HEK293 (cell line): Measurements from ENCODE around the gene ZAR1.

Experiments
- CTCF ChIA-PET: fragments of 350-600 bp; formaldehyde crosslinking; extraction: SDS; loops from one replicate; lab custom pipeline; 2021; ENCODE audit warnings: antibody characterized with exemption; lab: Yijun Ruan, JAX
- POLR2A ChIA-PET: fragments of 300-600 bp; formaldehyde crosslinking; extraction: SDS; loops from one replicate; lab custom pipeline; 2020; ENCODE audit warnings: antibody characterized with exemption, inconsistent platforms; lab: Yijun Ruan, JAX
- H3K27ac ChIP-seq: fragments of 200-500 bp; sonication (Bioruptor generic); 2 replicates; pipeline ENCODE4 v1.5.1; 2014; ENCODE audit warnings: low read depth, low read length, control low read depth, inconsistent platforms; ENCODE audit errors: extremely low read depth
- H3K36me3 ChIP-seq, 2 experiments: fragments of 200-500 bp in 1 of 2; sonication (Bioruptor generic) in 1 of 2; 1 replicate in 1 of 2; 2 replicates in 1 of 2; pipeline ENCODE4 v1.5.1; 2014 to 2017; ENCODE audit warnings: inconsistent platforms in 2 of 2, low read length in 2 of 2; ENCODE audit not compliant: control insufficient read depth in 2 of 2, insufficient read depth in 1 of 2
- H3K4me1 ChIP-seq: fragments of 200-500 bp; sonication (Bioruptor generic); 2 replicates; pipeline ENCODE4 v1.5.1; 2014; ENCODE audit warnings: mild to moderate bottlenecking, low read length, inconsistent platforms; ENCODE audit not compliant: control insufficient read depth, insufficient read depth
- H3K4me3 ChIP-seq: 2 replicates; pipeline ENCODE4 v1.5.1; 2011; ENCODE audit warnings: low read depth, mild to moderate bottlenecking, control low read depth, low read length, moderate library complexity
- H3K9me3 ChIP-seq: fragments of 200-500 bp; sonication (Bioruptor generic); 2 replicates; pipeline ENCODE4 v1.5.1; 2014; ENCODE audit warnings: low read depth, low read length, inconsistent platforms; ENCODE audit not compliant: control insufficient read depth, insufficient read depth
- ATF2 ChIP-seq: fragments of 450-650 bp; formaldehyde crosslinking; IDR thresholded peaks from 2 replicates; pipeline ENCODE4 v1.5.1; 2016; ENCODE audit warnings: missing biosample characterization, missing genetic modification characterization, low read depth
- BCL11B ChIP-seq: fragments of 450-650 bp; formaldehyde crosslinking; IDR thresholded peaks from 2 replicates; pipeline ENCODE4 v1.5.1; 2016; ENCODE audit warnings: low read depth, missing biosample characterization, missing genetic modification characterization
- EGR2 ChIP-seq: fragments of 450-650 bp; formaldehyde crosslinking; IDR thresholded peaks from 2 replicates; pipeline ENCODE4 v1.5.1; 2016; ENCODE audit warnings: low read depth, missing biosample characterization, missing genetic modification characterization
- GLI4 ChIP-seq: fragments of 450-650 bp; formaldehyde crosslinking; IDR thresholded peaks from 2 replicates; pipeline ENCODE4 v1.5.1; 2016; ENCODE audit warnings: missing biosample characterization, missing genetic modification characterization
- MEIS1 ChIP-seq: sonication (generic); formaldehyde crosslinking; IDR thresholded peaks from 2 replicates; pipeline ENCODE4 v1.8.1; 2022; ENCODE audit warnings: missing genetic modification reagents, mild to moderate bottlenecking, borderline replicate concordance
- OSR2 ChIP-seq: fragments of 450-650 bp; formaldehyde crosslinking; IDR thresholded peaks from 2 replicates; pipeline ENCODE4 v1.5.1; 2016; ENCODE audit warnings: missing biosample characterization, missing genetic modification characterization
- REPIN1 ChIP-seq: fragments of 450-650 bp; formaldehyde crosslinking; IDR thresholded peaks from 2 replicates; pipeline ENCODE4 v1.5.1; 2017; ENCODE audit warnings: missing biosample characterization, missing genetic modification characterization, low read depth
- ZBTB1 ChIP-seq: fragments of 450-650 bp; formaldehyde crosslinking; IDR thresholded peaks from 2 replicates; pipeline ENCODE4 v1.5.1; 2016; ENCODE audit warnings: missing biosample characterization, missing genetic modification characterization
- ZBTB8A ChIP-seq: fragments of 450-650 bp; formaldehyde crosslinking; IDR thresholded peaks from 2 replicates; pipeline ENCODE4 v1.5.1; 2016; ENCODE audit warnings: missing biosample characterization, missing genetic modification characterization
- ZNF169 ChIP-seq: fragments of 450-650 bp; formaldehyde crosslinking; IDR thresholded peaks from 2 replicates; pipeline ENCODE4 v1.5.1; 2016; ENCODE audit warnings: missing biosample characterization, missing genetic modification characterization
- ZNF174 ChIP-seq: fragments of 450-650 bp; formaldehyde crosslinking; IDR thresholded peaks from 2 replicates; pipeline ENCODE4 v1.5.0; 2017; ENCODE audit warnings: missing biosample characterization, mild to moderate bottlenecking, missing genetic modification characterization
- ZNF18 ChIP-seq: fragments of 450-650 bp; formaldehyde crosslinking; IDR thresholded peaks from 2 replicates; pipeline ENCODE4 v1.5.1; 2016; ENCODE audit warnings: missing biosample characterization, missing genetic modification characterization
- ZNF202 ChIP-seq: fragments of 450-650 bp; formaldehyde crosslinking; IDR thresholded peaks from 2 replicates; pipeline ENCODE4 v1.5.1; 2016; ENCODE audit warnings: missing biosample characterization, missing genetic modification characterization, borderline replicate concordance
- ZNF292 ChIP-seq: fragments of 450-650 bp; formaldehyde crosslinking; IDR thresholded peaks from 2 replicates; pipeline ENCODE4 v1.5.1; 2016; ENCODE audit warnings: low read depth, missing biosample characterization, missing genetic modification characterization, borderline replicate concordance
- ZNF585B ChIP-seq: fragments of 450-650 bp; formaldehyde crosslinking; IDR thresholded peaks from 2 replicates; pipeline ENCODE4 v1.5.1; 2016; ENCODE audit warnings: missing biosample characterization, missing genetic modification characterization
- ZNF600 ChIP-seq: fragments of 450-650 bp; formaldehyde crosslinking; IDR thresholded peaks from 2 replicates; pipeline ENCODE4 v1.5.1; 2016; ENCODE audit warnings: missing biosample characterization, missing genetic modification characterization
- ZNF658 ChIP-seq: fragments of 450-650 bp; formaldehyde crosslinking; IDR thresholded peaks from 2 replicates; pipeline ENCODE4; 2016; ENCODE audit warnings: missing biosample characterization, missing genetic modification characterization
- ZNF768 ChIP-seq: fragments of 450-650 bp; formaldehyde crosslinking; IDR thresholded peaks from 2 replicates; pipeline ENCODE4 v1.5.1; 2018; ENCODE audit warnings: missing biosample characterization, mild to moderate bottlenecking, missing genetic modification characterization
- ZXDB ChIP-seq: fragments of 450-650 bp; formaldehyde crosslinking; IDR thresholded peaks from 2 replicates; pipeline ENCODE4 v1.5.1; 2016; ENCODE audit warnings: missing biosample characterization, missing genetic modification characterization
- TF ChIP-seq, protein P1 (sequence below): fragments of 450-650 bp; formaldehyde crosslinking; IDR thresholded peaks from 2 replicates; pipeline ENCODE4 v1.5.1; 2016; ENCODE audit warnings: missing biosample characterization, missing genetic modification characterization
- TF ChIP-seq, protein P2 (sequence below): fragments of 450-650 bp; formaldehyde crosslinking; IDR thresholded peaks from 2 replicates; pipeline ENCODE4 v1.5.1; 2017; ENCODE audit warnings: missing biosample characterization, missing genetic modification characterization
- TF ChIP-seq, protein P3 (sequence below): fragments of 450-650 bp; formaldehyde crosslinking; IDR thresholded peaks from 2 replicates; pipeline ENCODE4 v1.5.1; 2017; ENCODE audit warnings: missing biosample characterization, missing genetic modification characterization

Gene ZAR1

GRCh38 chr4:48518143-48518542 lies 28.1 kb downstream of the ZAR1 start (continued):
- no peak for TF ChIP-seq ZNF174
- TF ChIP-seq, protein P1, sequence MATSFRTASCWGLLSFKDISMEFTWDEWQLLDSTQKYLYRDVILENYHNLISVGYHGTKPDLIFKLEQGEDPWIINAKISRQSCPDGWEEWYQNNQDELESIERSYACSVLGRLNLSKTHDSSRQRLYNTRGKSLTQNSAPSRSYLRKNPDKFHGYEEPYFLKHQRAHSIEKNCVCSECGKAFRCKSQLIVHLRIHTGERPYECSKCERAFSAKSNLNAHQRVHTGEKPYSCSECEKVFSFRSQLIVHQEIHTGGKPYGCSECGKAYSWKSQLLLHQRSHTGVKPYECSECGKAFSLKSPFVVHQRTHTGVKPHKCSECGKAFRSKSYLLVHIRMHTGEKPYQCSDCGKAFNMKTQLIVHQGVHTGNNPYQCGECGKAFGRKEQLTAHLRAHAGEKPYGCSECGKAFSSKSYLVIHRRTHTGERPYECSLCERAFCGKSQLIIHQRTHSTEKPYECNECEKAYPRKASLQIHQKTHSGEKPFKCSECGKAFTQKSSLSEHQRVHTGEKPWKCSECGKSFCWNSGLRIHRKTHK (tag by site-specific recombination) = no peak
- no peak for TF ChIP-seq ZNF768 (tag by site-specific recombination)
- TF ChIP-seq MEIS1 (CRISPR knock-in tag) = no peak
- no peak for TF ChIP-seq BCL11B

DNA sequence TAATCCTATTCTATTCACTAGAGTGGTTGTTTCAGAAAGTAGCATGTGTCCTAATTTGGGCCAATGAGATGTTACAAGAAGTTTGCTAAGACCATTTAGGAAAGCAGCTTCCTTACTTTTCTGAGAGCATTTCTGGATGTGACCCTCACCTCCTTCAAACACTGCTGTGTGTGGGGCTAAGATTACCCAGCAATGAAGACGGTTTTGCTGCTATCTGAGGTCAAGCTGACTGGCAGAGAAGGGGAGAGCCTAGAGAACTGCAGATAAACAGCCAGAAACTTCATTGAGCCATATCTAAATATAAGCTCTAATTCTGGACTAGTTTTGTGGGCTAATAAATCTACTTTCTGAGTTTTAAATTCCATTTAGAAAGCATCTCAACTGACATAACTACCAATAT lies 36.4 kb downstream of the ZAR1 start:
- Histone ChIP-seq H3K4me1 (no peaks in the 10 kb centered on the region), H3K4me3 (no peak overlapping the region), H3K36me3 (peaks cover 9 to 67% of the 10 kb centered on the region in 2 experiments; a peak in 2 of 3 replicates), H3K27ac (no peak overlapping the region), H3K9me3 (no peaks in the 10 kb centered on the region)
- TF ChIP-seq ZNF292 (tag by site-specific recombination) = no peak
- TF ChIP-seq GLI4 (tag by site-specific recombination) = no peak
- no peak for TF ChIP-seq REPIN1 (tag by site-specific recombination)
- TF ChIP-seq ZNF18 (tag by site-specific recombination) = no peak
- TF ChIP-seq ZNF169 (tag by site-specific recombination) = no peak
- TF ChIP-seq OSR2 (tag by site-specific recombination) = no peak
- CTCF ChIA-PET = no interaction called here
- POLR2A ChIA-PET = no interaction called here

GRCh38 chr4:48538358-48538757 lies 48.3 kb downstream of the ZAR1 start:
- ChIA-PET CTCF (interaction anchor here (0.7 kb wide), 1 partner anchor 11 kb away, joined by 3 read pairs; no protein-coding TSS in a partner anchor), POLR2A (no interaction called here)
- H3K9me3 ChIP-seq = no peaks in the 10 kb centered on the region
- H3K4me1 ChIP-seq = no peaks in the 10 kb centered on the region
- no peak for TF ChIP-seq ZBTB8A (tag by site-specific recombination)
- TF ChIP-seq ZNF585B (tag by site-specific recombination) = no peak
- TF ChIP-seq ZNF600 (tag by site-specific recombination) = no peak
- TF ChIP-seq, protein P2, sequence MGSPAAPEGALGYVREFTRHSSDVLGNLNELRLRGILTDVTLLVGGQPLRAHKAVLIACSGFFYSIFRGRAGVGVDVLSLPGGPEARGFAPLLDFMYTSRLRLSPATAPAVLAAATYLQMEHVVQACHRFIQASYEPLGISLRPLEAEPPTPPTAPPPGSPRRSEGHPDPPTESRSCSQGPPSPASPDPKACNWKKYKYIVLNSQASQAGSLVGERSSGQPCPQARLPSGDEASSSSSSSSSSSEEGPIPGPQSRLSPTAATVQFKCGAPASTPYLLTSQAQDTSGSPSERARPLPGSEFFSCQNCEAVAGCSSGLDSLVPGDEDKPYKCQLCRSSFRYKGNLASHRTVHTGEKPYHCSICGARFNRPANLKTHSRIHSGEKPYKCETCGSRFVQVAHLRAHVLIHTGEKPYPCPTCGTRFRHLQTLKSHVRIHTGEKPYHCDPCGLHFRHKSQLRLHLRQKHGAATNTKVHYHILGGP (tag by site-specific recombination) = no peak
- TF ChIP-seq ZXDB (tag by site-specific recombination) = no peak
- no peak for TF ChIP-seq ZNF202
- TF ChIP-seq ATF2 (tag by site-specific recombination) = no peak
- no peak for TF ChIP-seq EGR2
- no peak for TF ChIP-seq ZBTB1 (tag by site-specific recombination)
- TF ChIP-seq ZNF658 = no peak
- TF ChIP-seq, protein P3, sequence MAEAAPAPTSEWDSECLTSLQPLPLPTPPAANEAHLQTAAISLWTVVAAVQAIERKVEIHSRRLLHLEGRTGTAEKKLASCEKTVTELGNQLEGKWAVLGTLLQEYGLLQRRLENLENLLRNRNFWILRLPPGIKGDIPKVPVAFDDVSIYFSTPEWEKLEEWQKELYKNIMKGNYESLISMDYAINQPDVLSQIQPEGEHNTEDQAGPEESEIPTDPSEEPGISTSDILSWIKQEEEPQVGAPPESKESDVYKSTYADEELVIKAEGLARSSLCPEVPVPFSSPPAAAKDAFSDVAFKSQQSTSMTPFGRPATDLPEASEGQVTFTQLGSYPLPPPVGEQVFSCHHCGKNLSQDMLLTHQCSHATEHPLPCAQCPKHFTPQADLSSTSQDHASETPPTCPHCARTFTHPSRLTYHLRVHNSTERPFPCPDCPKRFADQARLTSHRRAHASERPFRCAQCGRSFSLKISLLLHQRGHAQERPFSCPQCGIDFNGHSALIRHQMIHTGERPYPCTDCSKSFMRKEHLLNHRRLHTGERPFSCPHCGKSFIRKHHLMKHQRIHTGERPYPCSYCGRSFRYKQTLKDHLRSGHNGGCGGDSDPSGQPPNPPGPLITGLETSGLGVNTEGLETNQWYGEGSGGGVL (tag by site-specific recombination) = no peak
- no peak overlapping the region for H3K4me3 ChIP-seq
- peaks cover 0 to 51% of the 10 kb centered on the region in 2 experiments; a peak in 2 of 3 replicates for H3K36me3 ChIP-seq
- no peak overlapping the region for H3K27ac ChIP-seq
